HG03565 (cell line): Measurements from ENCODE around the gene ATP6AP2.

Experiments used
- ATAC-seq: cut with Tn5 transposase; IDR thresholded peaks from one replicate; pipeline ENCODE4 v1.9.1; 2021; ENCODE audit warnings: mild to moderate bottlenecking, moderate library complexity; ENCODE audit not compliant: unreplicated experiment

The ATP6AP2 gene

DNA sequence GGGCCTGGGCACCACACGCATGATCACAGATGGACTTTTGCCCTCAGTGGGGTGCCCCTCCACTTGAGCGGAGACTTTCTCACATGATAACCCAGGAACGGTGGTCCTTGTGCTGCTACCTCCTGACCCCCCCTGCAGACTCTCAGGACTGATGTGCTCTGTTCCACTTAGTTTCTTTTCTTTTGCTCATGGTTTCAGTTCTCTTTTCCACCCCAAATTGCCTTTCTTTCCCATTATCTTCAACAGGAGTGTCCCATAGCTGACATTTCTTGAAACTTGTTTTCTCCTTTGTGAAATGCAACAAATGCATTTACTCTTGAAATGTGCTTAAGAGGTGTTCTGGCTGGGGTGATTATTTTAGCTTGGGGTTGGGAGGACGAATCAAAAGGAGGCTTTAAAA, 51.4 kb downstream of the ATP6AP2 start:
- ATAC-seq = no peak

DNA sequence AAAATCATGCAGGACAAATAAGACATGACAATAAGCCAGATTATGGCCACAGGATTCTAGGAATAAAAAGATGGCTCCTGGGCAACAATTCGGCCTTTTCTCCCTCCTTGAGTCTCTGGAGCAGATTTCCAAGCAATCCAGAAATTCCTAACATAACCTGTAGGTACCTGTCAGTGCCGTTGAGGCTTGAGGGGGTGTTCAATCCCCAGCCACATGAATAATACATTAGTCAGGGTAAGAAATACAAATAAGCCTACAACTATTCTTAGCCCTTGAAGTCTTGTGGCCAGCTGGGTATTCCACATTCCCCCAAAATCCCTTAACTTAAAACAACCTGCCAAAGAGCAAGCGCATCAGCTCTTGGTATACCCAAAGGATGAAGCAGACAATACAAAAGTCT, 56.9 kb downstream of the ATP6AP2 start:
- ATAC-seq = no peak

DNA sequence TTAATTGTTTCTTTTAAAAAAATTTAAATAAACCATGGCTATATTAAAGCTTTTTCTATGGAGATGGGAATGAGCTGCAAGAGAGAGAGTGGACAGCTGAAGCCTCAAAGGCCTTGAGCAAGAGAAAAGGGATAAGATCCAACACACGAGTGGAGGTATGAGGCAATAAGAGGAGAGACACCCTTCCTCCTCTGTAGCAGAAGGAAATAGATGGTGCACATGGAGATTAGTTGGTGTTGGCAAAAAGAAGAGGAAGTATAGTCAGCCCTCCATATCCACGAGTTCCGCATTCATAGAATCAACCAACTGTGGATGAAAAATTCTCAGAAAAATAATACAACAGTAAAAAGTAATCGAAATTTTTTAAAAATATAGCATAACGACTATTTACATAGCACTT, 63.4 kb downstream of the ATP6AP2 start:
- ATAC-seq = no peak

DNA sequence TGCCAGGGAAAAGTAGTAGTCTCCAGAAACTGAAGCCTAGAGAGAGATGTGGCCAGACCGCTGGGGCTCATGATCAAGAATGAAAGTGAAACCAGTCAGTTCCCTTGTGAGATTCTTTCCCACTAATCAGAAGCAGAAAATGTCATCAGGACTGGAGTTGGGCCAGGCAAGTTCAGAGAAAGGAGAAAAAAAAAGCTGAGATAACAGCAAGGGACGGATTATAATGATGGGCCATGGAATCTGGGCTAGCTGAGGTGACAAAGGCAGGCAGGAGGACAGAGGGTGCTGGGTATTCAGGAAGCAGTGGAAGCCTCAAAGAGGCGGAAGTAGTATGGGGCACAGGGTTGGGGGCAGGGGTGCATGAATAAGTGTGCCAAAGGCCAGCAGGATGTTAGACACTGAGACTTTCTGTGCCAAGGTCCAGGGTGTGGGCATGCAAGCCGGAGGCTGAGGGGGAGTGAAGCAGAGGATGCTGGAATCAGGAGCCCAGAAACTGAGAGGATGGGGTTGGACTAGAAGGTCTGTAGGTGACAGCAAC, 64.1 kb downstream of the ATP6AP2 start:
- no peak for ATAC-seq

DNA sequence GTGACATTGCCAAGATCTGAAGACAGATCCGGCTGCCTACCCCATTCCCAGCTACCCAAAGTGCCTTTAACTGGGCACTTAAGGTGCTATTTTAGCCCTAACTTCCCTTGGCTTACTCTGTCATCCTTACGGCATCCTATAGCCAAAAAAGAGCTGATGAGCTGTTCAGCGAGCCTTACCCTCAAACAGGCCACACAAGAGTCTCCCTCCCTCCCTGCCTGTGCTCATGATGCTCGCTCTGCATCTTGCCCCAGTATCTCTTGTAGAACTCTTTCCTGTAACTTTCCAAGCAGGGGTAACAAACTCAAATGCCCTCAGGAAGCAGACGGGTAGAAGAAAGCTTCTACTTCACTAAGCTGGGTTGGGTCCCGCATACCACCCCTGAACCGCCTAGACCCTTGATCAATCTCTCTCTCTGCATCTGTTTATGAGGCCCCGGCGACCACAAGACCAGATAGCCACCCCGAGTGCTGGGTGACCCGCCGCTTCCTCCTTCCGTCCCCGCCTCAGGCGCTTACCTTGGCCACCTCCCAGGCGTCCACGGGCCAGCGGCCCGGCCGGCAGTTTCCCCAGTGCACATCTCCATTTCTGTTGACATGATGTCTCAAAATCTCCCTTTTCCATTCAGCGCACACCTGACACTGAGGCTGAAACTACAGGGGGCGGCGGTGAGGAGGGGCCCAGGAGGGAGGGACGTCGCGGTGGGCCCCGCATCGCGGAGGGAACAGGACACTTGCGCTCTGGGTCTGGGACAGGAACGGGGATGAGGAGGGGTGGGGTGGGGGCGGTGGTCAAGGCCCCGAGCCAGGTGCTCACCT, 65.9 kb downstream of the ATP6AP2 start:
- peak; percentile 3 for ATAC-seq

GRCh38 chrX:40647307-40648197, 66.8 kb downstream of the ATP6AP2 start, which contains the start of gene CXorf38:
Gene CXorf38, minus strand, starts transcription at chrX:40647561. Its CDS starts 41 bp downstream, at chrX:40647520.
- ATAC-seq = peak; percentile 60

DNA sequence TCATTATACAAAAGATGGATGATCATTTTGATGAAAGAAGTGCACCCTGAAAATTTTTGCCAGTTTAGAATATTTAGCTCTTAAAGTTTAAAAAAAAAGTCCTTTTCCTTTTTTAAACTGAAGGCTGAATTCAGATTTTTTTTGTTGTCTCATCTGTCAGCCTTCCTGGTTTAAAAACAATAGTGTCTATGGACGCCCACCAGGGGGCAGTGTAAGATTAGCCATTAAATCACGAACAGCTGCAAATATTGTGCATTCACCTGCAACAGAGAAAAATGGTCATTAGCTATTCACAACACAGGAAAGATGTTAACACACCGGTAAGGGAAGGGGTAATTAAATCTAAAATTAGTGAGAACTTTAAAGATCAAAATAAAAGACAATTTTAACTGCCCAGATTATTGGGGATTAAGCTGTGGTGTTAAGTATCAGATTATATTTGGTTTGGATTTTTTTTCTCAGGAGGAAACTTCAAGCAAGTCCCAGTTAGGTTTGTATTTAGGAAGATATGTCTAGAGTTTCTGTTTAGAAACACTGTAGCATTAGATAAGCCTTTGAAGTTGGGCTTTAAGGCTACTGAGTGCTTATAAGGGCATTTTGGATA, 71.0 kb downstream of the ATP6AP2 start:
- ATAC-seq = no peak

- no peak for ATAC-seq
These were observed 71.9 kb downstream of the ATP6AP2 start for GRCh38 chrX:40652664-40653063.

GRCh38 chrX:40653535-40653934, 72.8 kb downstream of the ATP6AP2 start:
- no peak for ATAC-seq
